ENCODE results near the gene ZBTB8B. TPM values are rescaled to one million over a fixed set of nuclear protein-coding genes. Genes with fewer than 3 reads are reported as not detected.
"Not testable (repeated sequence)": the region's sequence is repeated elsewhere in the genome, so short reads cannot be mapped to it uniquely, and the experiment has no call there.

ZBTB8B gene
- total and polyA plus RNA-seq, 2 experiments from 2014 or later = not detected

- H2AFZ ChIP-seq = no peak overlapping the region
- no peaks in the 10 kb centered on the region for H3K36me3 ChIP-seq (ENCODE audit: low read depth)
- TF ChIP-seq EZH2 (IDR thresholded peaks at IDR 0.05; ENCODE audit: insufficient read depth, poor library complexity, severe bottlenecking) (no peak), EZH2phosphoT487 (IDR thresholded peaks at IDR 0.05; ENCODE audit: insufficient read depth, low read depth) (no peak)
- H3K4me1 ChIP-seq (ENCODE audit: insufficient read depth) = no peaks in the 10 kb centered on the region
- H3K79me2 ChIP-seq (ENCODE audit: insufficient read depth) = no peaks in the 10 kb centered on the region
- H4K20me1 ChIP-seq (ENCODE audit: insufficient read depth) = no peaks in the 10 kb centered on the region
- no peaks in the 10 kb centered on the region for H3K9me2 ChIP-seq (ENCODE audit: insufficient read depth)
- H3K4me3 ChIP-seq = no peak overlapping the region
- no peaks in the 10 kb centered on the region for H3F3A ChIP-seq (ENCODE audit: insufficient read depth)
- 65 to 76% methylated on average over 27 to 28 of the region's 28 CpGs for WGBS, 2 experiments (ENCODE audit: low coverage in 1 of 2, low lambda C conversion rate in 2 of 2, missing lambda C conversion rate in 2 of 2)
- H3K27me3 ChIP-seq (replicated peaks; ENCODE audit: insufficient read depth) = peaks cover 24% of the 10 kb centered on the region
- no peak for DNase-seq
- H3K9me3 ChIP-seq (ENCODE audit: low read depth) = no peaks in the 10 kb centered on the region
- H3K27ac ChIP-seq = no peak overlapping the region
- H3K9ac ChIP-seq = no peak overlapping the region
- H3K4me2 ChIP-seq (ENCODE audit: unreplicated experiment) = no peak overlapping the region
- in situ Hi-C loops (cut with MboI) = no loop called here
These were observed 6.3 kb downstream of the ZBTB8B start for GRCh38 chr1:32470991-32471694.

GRCh38 chr1:32471695-32472362, 7.0 kb downstream of the ZBTB8B start:
- no peak for TF ChIP-seq EZH2phosphoT487 (IDR thresholded peaks at IDR 0.05; ENCODE audit: insufficient read depth, low read depth)
- no peak for TF ChIP-seq EZH2 (IDR thresholded peaks at IDR 0.05; ENCODE audit: insufficient read depth, poor library complexity, severe bottlenecking)
- Histone ChIP-seq H3K9me2 (ENCODE audit: insufficient read depth) (no peaks in the 10 kb centered on the region), H2AFZ (no peak overlapping the region), H3K27ac (no peak overlapping the region), H3K4me3 (no peak overlapping the region), H3K9ac (no peak overlapping the region), H3K9me3 (ENCODE audit: low read depth) (no peaks in the 10 kb centered on the region), H3K79me2 (ENCODE audit: insufficient read depth) (no peaks in the 10 kb centered on the region), H3K4me1 (ENCODE audit: insufficient read depth) (no peaks in the 10 kb centered on the region), H4K20me1 (ENCODE audit: insufficient read depth) (no peaks in the 10 kb centered on the region), H3K27me3 (replicated peaks; ENCODE audit: insufficient read depth) (peaks cover 17% of the 10 kb centered on the region), H3F3A (ENCODE audit: insufficient read depth) (no peaks in the 10 kb centered on the region), H3K4me2 (ENCODE audit: unreplicated experiment) (no peak overlapping the region), H3K36me3 (ENCODE audit: low read depth) (no peaks in the 10 kb centered on the region)
- DNase-seq = no peak
- in situ Hi-C loops (cut with MboI) = no loop called here
- WGBS, 2 experiments (ENCODE audit: low coverage in 1 of 2, low lambda C conversion rate in 2 of 2, missing lambda C conversion rate in 2 of 2) = 57 to 65% methylated on average over 3 of the region's 3 CpGs

DNA sequence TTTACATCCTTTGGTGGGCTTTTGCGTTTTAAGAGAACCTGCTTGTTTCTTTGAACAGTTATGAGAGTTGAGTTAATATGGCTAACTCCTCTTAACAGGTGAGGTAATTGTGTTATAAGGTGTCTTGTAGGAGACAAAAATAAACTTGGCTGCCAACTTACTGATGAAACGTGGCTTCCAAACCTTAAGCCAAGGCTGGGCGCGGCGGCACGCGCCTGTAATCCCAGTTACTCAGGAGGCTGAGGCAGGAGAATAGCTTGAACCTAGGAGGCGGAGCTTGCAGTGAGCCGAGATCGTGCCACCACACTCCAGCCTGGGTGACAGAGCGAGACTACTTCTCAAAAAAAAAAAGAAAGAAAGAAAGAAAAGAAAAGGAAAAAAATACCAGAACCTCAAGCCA, 8.1 kb downstream of the ZBTB8B start:
- H3K27ac ChIP-seq; H3K9me3 ChIP-seq (ENCODE audit: low read depth); H3K27me3 ChIP-seq (replicated peaks; ENCODE audit: insufficient read depth); H4K20me1 ChIP-seq (ENCODE audit: insufficient read depth); H3K4me3 ChIP-seq; H3K79me2 ChIP-seq (ENCODE audit: insufficient read depth); DNase-seq; H2AFZ ChIP-seq; H3F3A ChIP-seq (ENCODE audit: insufficient read depth); H3K36me3 ChIP-seq (ENCODE audit: low read depth); H3K9ac ChIP-seq; H3K4me2 ChIP-seq (ENCODE audit: unreplicated experiment); H3K9me2 ChIP-seq (ENCODE audit: insufficient read depth); H3K4me1 ChIP-seq (ENCODE audit: insufficient read depth); in situ Hi-C loops (cut with MboI): not testable (repeated sequence)
- WGBS, 2 experiments (ENCODE audit: low coverage in 1 of 2, low lambda C conversion rate in 2 of 2, missing lambda C conversion rate in 2 of 2) = 67% methylated on average over 11 of the region's 11 CpGs

DNA sequence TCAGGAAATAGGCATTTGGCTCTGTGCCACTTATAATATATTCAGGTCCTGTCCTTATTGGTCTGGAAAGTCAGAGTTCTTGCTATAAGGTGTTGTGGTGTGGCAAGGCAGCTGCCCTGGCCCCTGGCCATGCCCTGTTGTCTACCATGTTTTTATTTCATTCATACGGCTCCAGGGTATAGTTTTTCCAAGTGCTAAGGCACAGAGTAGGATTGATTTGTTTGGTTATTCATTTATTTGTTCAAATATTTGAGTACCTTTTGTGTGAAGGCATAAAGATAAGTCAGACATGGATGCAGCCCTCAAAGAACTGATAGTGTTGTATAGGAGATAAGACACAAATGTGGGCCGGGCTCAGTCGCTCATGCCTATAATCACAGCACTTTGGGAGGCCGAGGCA, 10.1 kb downstream of the ZBTB8B start:
- in situ Hi-C loops (cut with MboI) = no loop called here
- H3F3A ChIP-seq (ENCODE audit: insufficient read depth) = no peaks in the 10 kb centered on the region

More for the DNA sequence above, 10.1 kb downstream of the ZBTB8B start:
- DNase-seq = no peak
- no peak overlapping the region for H2AFZ ChIP-seq
- H3K79me2 ChIP-seq (ENCODE audit: insufficient read depth) = no peaks in the 10 kb centered on the region
- H3K4me1 ChIP-seq (ENCODE audit: insufficient read depth) = no peaks in the 10 kb centered on the region
- no peak overlapping the region for H3K9ac ChIP-seq
- H3K36me3 ChIP-seq (ENCODE audit: low read depth) = no peaks in the 10 kb centered on the region
- TF ChIP-seq EZH2phosphoT487 (IDR thresholded peaks at IDR 0.05; ENCODE audit: insufficient read depth, low read depth) = no peak
- no peak for TF ChIP-seq EZH2 (IDR thresholded peaks at IDR 0.05; ENCODE audit: insufficient read depth, poor library complexity, severe bottlenecking)
- no peak overlapping the region for H3K4me3 ChIP-seq
- H3K27ac ChIP-seq = no peak overlapping the region
- peaks cover 15% of the 10 kb centered on the region; the same call in 1 of the 2 replicates for H3K27me3 ChIP-seq (replicated peaks; ENCODE audit: insufficient read depth)
- H4K20me1 ChIP-seq (ENCODE audit: insufficient read depth) = no peaks in the 10 kb centered on the region
- no peak overlapping the region for H3K4me2 ChIP-seq (ENCODE audit: unreplicated experiment)
- no peaks in the 10 kb centered on the region for H3K9me2 ChIP-seq (ENCODE audit: insufficient read depth)
- WGBS, 2 experiments (ENCODE audit: low coverage in 1 of 2, low lambda C conversion rate in 2 of 2, missing lambda C conversion rate in 2 of 2) = 79 to 89% methylated on average over 4 of the region's 4 CpGs
- no peaks in the 10 kb centered on the region for H3K9me3 ChIP-seq (ENCODE audit: low read depth)
